IPS-20b (cell line): Measurements from ENCODE around the gene RIPOR2.

Source experiments
- H3K27ac ChIP-seq: one replicate; pipeline ENCODE4 v1.5.1; 2013; ENCODE audit warnings: low read length
- H3K27me3 ChIP-seq: 2 replicates; pipeline ENCODE4 v1.6.1; 2013; ENCODE audit warnings: mild to moderate bottlenecking, low read length, inconsistent platforms; ENCODE audit not compliant: insufficient read depth
- H3K36me3 ChIP-seq: 2 replicates; pipeline ENCODE4 v1.6.1; 2013; ENCODE audit warnings: low read depth, mild to moderate bottlenecking, inconsistent platforms, low read length, moderate library complexity; ENCODE audit not compliant: insufficient read depth
- H3K4me1 ChIP-seq: 2 replicates; pipeline ENCODE4 v1.6.1; 2013; ENCODE audit warnings: mild to moderate bottlenecking, control low read depth, inconsistent platforms, low read length, moderate library complexity; ENCODE audit not compliant: insufficient read depth
- H3K4me3 ChIP-seq: 2 replicates; pipeline ENCODE4 v1.5.1; 2013; ENCODE audit warnings: mild to moderate bottlenecking, low read length, inconsistent platforms
- H3K9ac ChIP-seq: 2 replicates; pipeline ENCODE4 v1.6.1; 2013; ENCODE audit warnings: low read depth, mild to moderate bottlenecking, inconsistent platforms, low read length, moderate library complexity
- H3K9me3 ChIP-seq: 2 replicates; pipeline ENCODE4 v1.6.1; 2013; ENCODE audit warnings: mild to moderate bottlenecking, low read depth, low read length, inconsistent platforms; ENCODE audit not compliant: insufficient read depth

Gene RIPOR2

GRCh38 chr6:24935366-24936152 lies at the start of gene RIPOR2:
Gene RIPOR2, minus strand, starts transcription at chr6:24935960. Its CDS starts 62 bp downstream, at chr6:24935898.
- Histone ChIP-seq H3K27me3 (no peaks in the 10 kb centered on the region), H3K9me3 (no peaks in the 10 kb centered on the region), H3K4me3 (peak within 1 kb of the TSS; percentile 65), H3K4me1 (peaks cover 58% of the 10 kb centered on the region), H3K27ac (peak within 1 kb of the TSS; percentile 34), H3K36me3 (no peaks in the 10 kb centered on the region), H3K9ac (peak within 1 kb of the TSS; percentile 67; the same call in 1 of the 2 replicates)

GRCh38 chr6:24985323-24985722 lies 49.6 kb upstream of the RIPOR2 start:
- no peak overlapping the region for H3K4me3 ChIP-seq
- peaks cover 4% of the 10 kb centered on the region; the same call in 1 of the 2 replicates for H3K9me3 ChIP-seq
- H3K9ac ChIP-seq = peak overlapping the region; percentile 64; the same call in 1 of the 2 replicates
- H3K27ac ChIP-seq = peak overlapping the region; percentile 65
- no peaks in the 10 kb centered on the region for H3K36me3 ChIP-seq
- no peaks in the 10 kb centered on the region for H3K27me3 ChIP-seq
- H3K4me1 ChIP-seq = peaks cover 39% of the 10 kb centered on the region

DNA sequence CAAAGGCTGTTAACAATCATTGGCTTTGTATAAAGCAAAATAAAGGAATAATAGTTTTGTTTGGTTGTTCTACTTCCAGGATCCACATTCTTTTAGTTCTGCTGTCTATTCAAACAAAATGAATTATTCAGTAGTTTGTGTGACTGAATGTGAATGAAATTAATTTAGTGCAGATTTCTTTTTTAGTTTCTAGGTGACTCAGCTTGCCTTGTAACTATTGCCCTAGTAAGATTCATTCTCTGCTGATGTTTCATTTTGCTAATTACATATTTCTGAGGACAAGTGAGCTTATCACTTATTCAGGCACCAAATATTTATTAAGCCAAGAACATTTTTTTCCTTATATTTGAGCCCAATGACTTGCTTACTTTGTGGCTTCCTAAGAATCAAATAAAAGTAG lies 46.5 kb upstream of the RIPOR2 start:
- Histone ChIP-seq H3K9ac (peak overlapping the region; percentile 84; the same call in 1 of the 2 replicates), H3K9me3 (no peaks in the 10 kb centered on the region; the same call in 1 of the 2 replicates), H3K27me3 (no peaks in the 10 kb centered on the region), H3K36me3 (no peaks in the 10 kb centered on the region), H3K4me3 (no peak overlapping the region), H3K27ac (peak overlapping the region; percentile 95), H3K4me1 (peaks cover 61% of the 10 kb centered on the region)

GRCh38 chr6:24981386-24981760 lies 45.6 kb upstream of the RIPOR2 start:
- Histone ChIP-seq H3K9me3 (no peaks in the 10 kb centered on the region), H3K27ac (peak overlapping the region; percentile 95), H3K4me1 (peaks cover 61% of the 10 kb centered on the region), H3K36me3 (no peaks in the 10 kb centered on the region), H3K4me3 (peak overlapping the region; percentile 48; the same call in 1 of the 2 replicates), H3K9ac (peak overlapping the region; percentile 84), H3K27me3 (no peaks in the 10 kb centered on the region)

DNA sequence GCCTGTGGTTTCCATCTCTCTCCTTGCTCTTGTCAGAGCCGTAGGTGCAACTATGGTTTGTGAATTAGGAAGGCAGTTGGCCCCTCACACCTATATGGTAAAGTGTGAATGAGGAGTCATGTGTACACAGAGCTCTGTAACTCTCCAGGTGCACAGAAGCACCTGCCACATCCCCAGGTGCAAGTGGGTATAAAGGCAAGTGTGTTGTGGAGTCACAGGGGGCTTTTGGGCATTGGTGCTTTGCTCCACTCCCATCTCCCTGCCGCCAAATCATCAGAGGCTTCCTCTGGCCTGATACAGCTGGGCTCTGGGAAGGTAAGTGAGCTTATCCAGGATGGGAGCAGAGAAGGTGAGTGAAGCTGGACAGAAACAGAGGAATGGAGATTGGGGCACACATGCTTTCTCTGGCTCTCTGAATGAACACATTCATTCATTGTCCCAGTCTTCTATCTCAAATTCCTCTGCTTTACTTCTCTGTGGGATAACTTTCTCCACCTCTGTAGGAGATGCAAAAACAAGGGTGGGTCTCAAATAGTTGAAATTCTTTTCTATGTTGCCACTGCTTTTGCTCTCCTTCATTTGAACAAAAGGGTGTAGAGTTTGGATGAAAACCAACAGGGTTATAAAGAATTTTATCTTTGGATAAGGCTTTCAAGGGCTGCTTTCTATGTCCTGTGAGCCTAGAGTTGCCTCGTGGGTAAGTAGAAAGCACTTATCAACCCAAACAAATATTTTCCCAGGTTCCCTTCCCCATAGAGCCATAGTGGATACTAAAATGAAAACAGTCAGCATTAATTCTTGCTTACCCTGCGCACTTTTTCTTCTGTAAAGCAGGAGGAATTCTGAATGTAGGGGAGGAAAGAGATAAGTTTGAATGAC lies 45.0 kb upstream of the RIPOR2 start:
- Histone ChIP-seq H3K4me3 (peak overlapping the region; percentile 48), H3K9me3 (no peaks in the 10 kb centered on the region), H3K27me3 (no peaks in the 10 kb centered on the region), H3K27ac (peak overlapping the region; percentile 95), H3K9ac (peak overlapping the region; percentile 84), H3K36me3 (no peaks in the 10 kb centered on the region), H3K4me1 (peaks cover 54% of the 10 kb centered on the region)

DNA sequence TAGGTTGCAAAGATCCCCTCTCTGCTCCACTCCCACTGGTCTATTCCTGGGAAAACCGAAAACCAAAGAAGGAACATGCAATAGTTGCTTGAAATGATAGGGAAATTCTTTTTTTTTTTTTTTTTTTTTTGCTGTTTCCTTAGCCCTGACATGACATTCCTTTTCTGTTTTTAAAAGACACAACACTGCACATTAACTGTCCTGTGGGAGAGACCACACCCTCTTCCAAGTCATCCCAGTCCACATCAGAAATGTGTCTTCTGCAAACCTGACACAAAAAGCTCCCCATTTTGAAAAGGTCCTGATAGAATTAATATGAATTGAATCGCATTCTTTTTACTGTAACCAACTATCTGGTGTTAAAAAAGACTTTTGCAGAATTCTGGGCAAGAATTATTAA lies 43.4 kb upstream of the RIPOR2 start:
- Histone ChIP-seq H3K9me3 (no peaks in the 10 kb centered on the region), H3K36me3 (no peaks in the 10 kb centered on the region), H3K4me3 (no peak overlapping the region), H3K9ac (peak overlapping the region; percentile 84; the same call in 1 of the 2 replicates), H3K4me1 (peaks cover 43% of the 10 kb centered on the region), H3K27me3 (no peaks in the 10 kb centered on the region), H3K27ac (peak overlapping the region; percentile 81)

DNA sequence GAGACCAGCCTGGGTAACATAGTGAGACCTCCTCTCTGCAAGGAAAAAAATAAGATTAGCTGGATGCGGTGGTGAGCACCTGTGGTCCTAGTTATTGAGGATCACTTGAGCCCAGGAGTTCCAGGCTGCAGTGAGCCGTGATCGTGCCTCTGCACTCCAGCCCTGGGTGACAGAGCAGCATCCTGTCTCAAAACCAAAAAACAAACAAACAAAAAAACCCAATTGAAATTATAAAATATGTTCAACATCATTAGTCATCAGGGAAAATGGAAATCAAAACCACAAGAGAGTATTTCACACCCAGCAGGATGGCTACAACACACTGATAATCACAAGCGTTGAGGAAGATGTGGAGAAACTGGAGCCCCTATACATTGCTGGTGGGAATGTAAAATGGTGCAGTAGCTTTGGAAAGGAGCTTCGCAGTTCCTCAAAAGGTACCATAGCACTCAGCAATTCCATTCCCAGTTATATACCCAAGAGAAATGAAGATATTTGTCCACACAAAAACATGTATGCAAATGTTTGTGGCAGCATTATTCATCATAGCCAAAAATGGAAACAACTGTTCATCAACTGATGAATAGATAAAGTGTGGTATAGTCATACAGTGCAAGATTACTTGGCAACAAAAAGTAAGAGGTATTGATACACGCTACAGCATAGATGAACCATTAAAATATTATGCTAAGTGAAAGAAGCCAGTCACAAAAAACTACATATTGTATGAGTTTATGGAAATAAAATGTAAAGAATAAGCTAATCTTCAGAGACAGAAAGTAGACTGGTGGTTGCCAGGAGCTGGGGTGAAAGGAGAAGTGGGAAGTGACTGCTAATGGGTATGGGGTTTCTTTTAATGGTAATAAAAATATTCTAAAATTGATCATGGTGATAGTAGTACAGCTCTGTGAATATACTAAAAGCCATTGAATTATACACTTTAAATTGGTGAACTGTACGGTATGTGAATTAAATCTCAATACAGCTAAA lies 38.7 kb upstream of the RIPOR2 start:
- H3K36me3 ChIP-seq = no peaks in the 10 kb centered on the region
- H3K27me3 ChIP-seq = no peaks in the 10 kb centered on the region
- no peaks in the 10 kb centered on the region for H3K9me3 ChIP-seq
- no peak overlapping the region for H3K27ac ChIP-seq
- peaks cover 13% of the 10 kb centered on the region for H3K4me1 ChIP-seq
- H3K4me3 ChIP-seq = no peak overlapping the region
- no peak overlapping the region for H3K9ac ChIP-seq

DNA sequence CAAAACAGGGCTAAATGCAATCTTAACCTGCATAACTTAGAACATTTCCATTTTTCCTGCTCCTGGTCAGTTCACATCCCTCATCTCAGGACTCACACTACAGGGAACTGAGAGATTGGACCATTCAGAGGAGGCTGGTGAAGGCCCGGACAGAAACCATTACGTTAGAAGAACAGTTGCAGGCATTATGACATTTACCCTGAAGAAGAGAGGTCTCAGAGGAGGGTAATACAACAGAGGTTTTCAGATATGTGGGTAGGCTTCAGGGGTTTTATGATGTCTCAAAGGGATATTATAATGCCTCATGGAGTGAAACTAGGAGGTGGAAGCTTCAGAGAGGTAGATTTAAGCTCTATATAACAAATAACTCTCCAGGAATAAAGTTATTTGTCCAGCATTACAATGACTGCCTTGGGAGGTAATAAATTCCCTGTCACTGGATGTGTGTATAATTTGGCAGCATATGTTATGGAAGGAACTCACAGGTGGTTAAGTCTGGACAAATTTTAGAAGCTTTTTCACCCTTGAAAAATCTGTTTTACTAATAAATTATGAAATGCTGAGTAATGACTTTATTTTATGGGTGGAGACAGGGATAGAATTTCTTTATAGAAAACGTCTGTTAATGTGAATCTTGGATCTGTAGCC lies 36.7 kb upstream of the RIPOR2 start:
- Histone ChIP-seq H3K27ac (no peak overlapping the region), H3K9me3 (no peaks in the 10 kb centered on the region), H3K9ac (no peak overlapping the region), H3K36me3 (no peaks in the 10 kb centered on the region), H3K4me3 (no peak overlapping the region), H3K27me3 (no peaks in the 10 kb centered on the region), H3K4me1 (peaks cover 2% of the 10 kb centered on the region; the same call in 1 of the 2 replicates)

DNA sequence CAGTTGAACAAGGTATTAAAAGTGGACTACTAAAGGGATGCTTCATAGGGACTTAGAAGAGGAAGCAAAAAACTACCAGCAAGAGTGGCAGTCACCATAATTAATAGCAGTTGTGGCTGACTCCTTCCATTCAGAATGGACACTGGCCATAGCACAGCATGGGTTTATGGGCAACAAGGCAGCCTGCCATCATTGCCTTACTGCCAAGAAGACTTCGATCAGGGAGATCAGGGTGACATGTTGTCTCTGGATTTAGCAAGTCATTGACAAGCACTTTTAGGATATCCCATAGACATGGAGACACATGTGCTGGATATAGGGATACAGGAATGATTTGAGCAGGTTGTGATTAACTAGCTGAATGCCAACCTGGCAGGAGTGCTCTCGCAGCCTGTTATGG lies 35.3 kb upstream of the RIPOR2 start:
- Histone ChIP-seq H3K27me3 (no peaks in the 10 kb centered on the region), H3K9ac (no peak overlapping the region), H3K27ac (no peak overlapping the region), H3K36me3 (no peaks in the 10 kb centered on the region), H3K4me3 (no peak overlapping the region), H3K4me1 (no peaks in the 10 kb centered on the region), H3K9me3 (no peaks in the 10 kb centered on the region)

DNA sequence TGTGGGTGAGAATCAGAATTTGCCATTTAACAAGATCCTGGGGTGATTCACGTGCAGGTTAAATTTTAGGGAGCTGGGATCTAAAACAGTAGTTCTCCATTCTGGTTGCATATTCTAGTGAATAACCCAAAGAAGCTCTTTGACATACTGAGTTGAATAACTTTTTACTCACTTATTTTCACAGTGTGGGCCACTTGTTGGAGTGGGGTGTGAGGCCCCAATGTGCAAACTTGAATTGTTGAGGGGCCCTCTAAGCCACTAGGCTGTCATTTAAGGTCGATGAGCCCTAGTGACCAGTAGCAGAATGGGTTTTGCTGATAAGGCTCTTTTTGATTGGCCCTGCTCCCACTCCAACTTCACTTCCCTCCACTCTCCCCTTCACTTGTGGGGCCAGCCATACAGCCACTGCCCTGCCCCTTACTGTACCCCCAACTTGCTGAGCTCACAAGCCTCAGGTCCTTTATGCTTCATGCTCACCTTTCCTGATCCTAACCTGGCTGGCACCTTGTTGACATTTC lies 33.6 kb upstream of the RIPOR2 start:
- Histone ChIP-seq H3K9ac (no peak overlapping the region), H3K4me1 (no peaks in the 10 kb centered on the region), H3K27me3 (no peaks in the 10 kb centered on the region), H3K9me3 (no peaks in the 10 kb centered on the region), H3K27ac (no peak overlapping the region), H3K36me3 (no peaks in the 10 kb centered on the region), H3K4me3 (no peak overlapping the region)
